GM23248 (cell line): ENCODE results near the gene BAZ2B. TPM values are rescaled to one million over a fixed set of nuclear protein-coding genes. Genes with fewer than 3 reads are reported as not detected.
A peak's percentile ranks its signal among the peaks of the same experiment; 100 is the strongest.

Source experiments
- DNase-seq: peaks from one replicate; pipeline ENCODE4 v3.0.0-alpha.2; 2015
- H2AFZ ChIP-seq: fragments of 200-600 bp; sonication (generic); 2 replicates; pipeline ENCODE4 v1.6.1; 2016; ENCODE audit warnings: antibody characterized with exemption
- H3F3A ChIP-seq: fragments of 200-600 bp; sonication (generic); 2 replicates; pipeline ENCODE4 v1.6.1; 2016; ENCODE audit warnings: mild to moderate bottlenecking, antibody characterized with exemption, mixed run types; ENCODE audit not compliant: insufficient read depth
- H3K27ac ChIP-seq: fragments of 200-600 bp; sonication (generic); 2 replicates; pipeline ENCODE4 v1.5.1; 2016; ENCODE audit warnings: mild to moderate bottlenecking
- H3K27me3 ChIP-seq: fragments of 200-600 bp; sonication (generic); replicated peaks from 2 replicates; pipeline ENCODE4 v1.6.1; 2016; ENCODE audit warnings: mild to moderate bottlenecking; ENCODE audit not compliant: insufficient read depth
- H3K36me3 ChIP-seq: fragments of 200-600 bp; sonication (generic); 2 replicates; pipeline ENCODE4 v1.6.1; 2016; ENCODE audit warnings: low read depth, mild to moderate bottlenecking
- H3K4me1 ChIP-seq: fragments of 200-600 bp; sonication (generic); 2 replicates; pipeline ENCODE4 v1.6.1; 2016; ENCODE audit warnings: mild to moderate bottlenecking; ENCODE audit not compliant: insufficient read depth
- H3K4me2 ChIP-seq: fragments of 200-600 bp; sonication (generic); one replicate; pipeline ENCODE4 v1.6.1; 2016; ENCODE audit warnings: mild to moderate bottlenecking; ENCODE audit not compliant: unreplicated experiment
- H3K4me3 ChIP-seq: fragments of 200-600 bp; sonication (generic); 2 replicates; pipeline ENCODE4 v1.5.1; 2016; ENCODE audit warnings: mild to moderate bottlenecking
- H3K79me2 ChIP-seq: fragments of 200-600 bp; sonication (generic); 2 replicates; pipeline ENCODE4 v1.6.1; 2016; ENCODE audit warnings: mild to moderate bottlenecking; ENCODE audit not compliant: insufficient read depth
- H3K9ac ChIP-seq: fragments of 200-600 bp; sonication (generic); 2 replicates; pipeline ENCODE4 v1.6.1; 2016; ENCODE audit warnings: mild to moderate bottlenecking
- H3K9me2 ChIP-seq: fragments of 200-600 bp; sonication (generic); 2 replicates; pipeline ENCODE4 v1.6.1; 2016; ENCODE audit warnings: mixed run types, mild to moderate bottlenecking, moderate library complexity; ENCODE audit not compliant: insufficient read depth
- H3K9me3 ChIP-seq: fragments of 200-600 bp; sonication (generic); one replicate; pipeline ENCODE4 v1.6.1; 2017; ENCODE audit warnings: low read depth
- H4K20me1 ChIP-seq: fragments of 200-600 bp; sonication (generic); 2 replicates; pipeline ENCODE4 v1.6.0; 2016; ENCODE audit not compliant: insufficient read depth
- EZH2 ChIP-seq: fragments of 200-600 bp; sonication (generic); IDR thresholded peaks from 2 replicates; pipeline ENCODE4 v1.6.1; 2018; ENCODE audit warnings: antibody characterized with exemption, mild to moderate bottlenecking; ENCODE audit not compliant: insufficient read depth, poor library complexity, severe bottlenecking
- EZH2phosphoT487 ChIP-seq: fragments of 200-600 bp; sonication (generic); IDR thresholded peaks from 2 replicates; pipeline ENCODE4 v1.6.1; 2018; ENCODE audit warnings: antibody characterized with exemption, moderate library complexity, mild to moderate bottlenecking, low read depth; ENCODE audit not compliant: insufficient read depth
- WGBS, 2 experiments: methylation state at CpG; one replicate each; pipeline ENCODE4 v1.1.6; 2015 to 2017; ENCODE audit warnings: low lambda C conversion rate in 2 of 2, low coverage in 1 of 2; ENCODE audit errors: missing lambda C conversion rate in 2 of 2; 5-methylcytosine and 5-hydroxymethylcytosine counted together
- in situ Hi-C: fragments of 300-500 bp; cut with MboI; formaldehyde crosslinking; loops from 2 replicates; pipeline ENCODE4 v1.15.0; 2020
- polyA plus RNA-seq: library from polyadenylated mRNA; unstranded; fragments of >200 nt; fragmentation: Nextera tagmentation; extraction: Ambion mirVana; gene quantifications from 2 replicates; pipeline ENCODE4 v1.2.1, GENCODE V29; 2016
- total RNA-seq: library from RNA; depleted of rRNA; stranded (reverse); fragments of >200 nt; shearing (Covaris generic); gene quantifications from 2 replicates; pipeline ENCODE4 v1.2.3, GENCODE V29; 2014

The BAZ2B gene
- total and polyA plus RNA-seq, 2 experiments from 2014 or later = 17.0 to 20.5 TPM

GRCh38 chr2:159555651-159556392 is 60.5 kb downstream of the BAZ2B start:
- Histone ChIP-seq H3K27ac (no peak overlapping the region), H3K79me2 (peaks cover 12% of the 10 kb centered on the region; the same call in 1 of the 2 replicates), H3K4me1 (peaks cover 8% of the 10 kb centered on the region; the same call in 1 of the 2 replicates), H3K9ac (no peak overlapping the region), H3K9me3 (no peaks in the 10 kb centered on the region), H2AFZ (no peak overlapping the region), H3K9me2 (no peaks in the 10 kb centered on the region), H3K36me3 (no peaks in the 10 kb centered on the region), H3K4me3 (no peak overlapping the region), H3K4me2 (no peak overlapping the region), H3F3A (no peaks in the 10 kb centered on the region), H3K27me3 (no peaks in the 10 kb centered on the region), H4K20me1 (no peaks in the 10 kb centered on the region)
- DNase-seq = no peak
- 98 to 99% methylated on average over 4 of the region's 4 CpGs for WGBS, 2 experiments
- no peak for TF ChIP-seq EZH2
- no peak for TF ChIP-seq EZH2phosphoT487
- in situ Hi-C loops = no loop called here

GRCh38 chr2:159553727-159554126 is 62.6 kb downstream of the BAZ2B start:
- no peak for DNase-seq
- TF ChIP-seq EZH2 (no peak), EZH2phosphoT487 (no peak)

GRCh38 chr2:159551806-159552205 is 64.5 kb downstream of the BAZ2B start:
- Histone ChIP-seq H3K27ac (no peak overlapping the region), H4K20me1 (no peaks in the 10 kb centered on the region), H3K9ac (no peak overlapping the region), H3K79me2 (no peaks in the 10 kb centered on the region), H2AFZ (no peak overlapping the region), H3K27me3 (no peaks in the 10 kb centered on the region), H3F3A (no peaks in the 10 kb centered on the region), H3K9me3 (no peaks in the 10 kb centered on the region), H3K9me2 (no peaks in the 10 kb centered on the region), H3K4me2 (no peak overlapping the region), H3K4me3 (no peak overlapping the region), H3K36me3 (no peaks in the 10 kb centered on the region), H3K4me1 (peaks cover 8% of the 10 kb centered on the region; the same call in 1 of the 2 replicates)
- peak; percentile 20 for DNase-seq
- TF ChIP-seq EZH2phosphoT487 = no peak
- TF ChIP-seq EZH2 = no peak
- 98 to 100% methylated on average over 1 of the region's 1 CpG for WGBS, 2 experiments
- in situ Hi-C loops = no loop called here

More at GRCh38 chr2:159553727-159554126, 62.6 kb downstream of the BAZ2B start:
- Histone ChIP-seq H3F3A (no peaks in the 10 kb centered on the region), H3K4me1 (peaks cover 8% of the 10 kb centered on the region; the same call in 1 of the 2 replicates), H3K4me2 (no peak overlapping the region), H3K27ac (no peak overlapping the region), H2AFZ (no peak overlapping the region), H4K20me1 (no peaks in the 10 kb centered on the region), H3K4me3 (no peak overlapping the region), H3K9ac (no peak overlapping the region), H3K27me3 (no peaks in the 10 kb centered on the region), H3K79me2 (0 out of 2 replicates have a peak, but pooled peaks cover under 1% of the 10 kb centered on the region), H3K36me3 (no peaks in the 10 kb centered on the region), H3K9me2 (no peaks in the 10 kb centered on the region), H3K9me3 (no peaks in the 10 kb centered on the region)
- 63 to 70% methylated on average over 1 of the region's 1 CpG for WGBS, 2 experiments
- in situ Hi-C loops = no loop called here

DNA sequence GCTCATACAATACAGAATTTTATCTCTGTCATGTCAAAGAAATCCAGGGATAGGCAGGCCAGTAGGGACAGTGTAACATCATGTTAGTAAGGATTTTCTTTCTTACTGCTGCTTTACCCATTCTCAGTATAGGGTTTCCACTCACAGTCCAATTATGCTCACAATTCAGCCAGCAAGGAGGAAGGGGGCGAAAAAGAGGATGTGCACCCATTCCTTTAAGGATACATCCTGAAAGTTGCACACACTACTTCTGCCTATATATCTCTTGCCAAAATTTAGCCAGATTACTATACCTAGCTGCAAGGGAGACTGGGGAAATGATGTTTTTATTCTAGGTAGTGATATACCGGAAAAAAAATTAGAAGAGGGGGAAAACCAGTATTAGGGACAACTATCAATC is 66.1 kb downstream of the BAZ2B start:
- no peaks in the 10 kb centered on the region for H3K9me2 ChIP-seq
- no peaks in the 10 kb centered on the region for H3K36me3 ChIP-seq
- H3K4me2 ChIP-seq = no peak overlapping the region
- no peak overlapping the region for H3K9ac ChIP-seq
- 98 to 100% methylated on average over 2 of the region's 2 CpGs for WGBS, 2 experiments
- no peak for DNase-seq
- H3K27ac ChIP-seq = no peak overlapping the region
- no peaks in the 10 kb centered on the region for H3K27me3 ChIP-seq
- H3K4me1 ChIP-seq = peaks cover 8% of the 10 kb centered on the region; the same call in 1 of the 2 replicates
- no peaks in the 10 kb centered on the region for H3K79me2 ChIP-seq
- H2AFZ ChIP-seq = no peak overlapping the region
- no peaks in the 10 kb centered on the region for H3K9me3 ChIP-seq
- TF ChIP-seq EZH2 (no peak), EZH2phosphoT487 (no peak)
- no peak overlapping the region for H3K4me3 ChIP-seq
- in situ Hi-C loops = no loop called here
- H3F3A ChIP-seq = no peaks in the 10 kb centered on the region
- no peaks in the 10 kb centered on the region for H4K20me1 ChIP-seq
